Epithelial cell of esophagus (primary cell): ENCODE measurements around the gene HLA-DQB1.
"Not testable (repeated sequence)": the region's sequence is repeated elsewhere in the genome, so short reads cannot be mapped to it uniquely, and the experiment has no call there.

Experiments
- DNase-seq: peaks from one replicate; pipeline ENCODE4 v3.0.0; 2010; ENCODE audit warnings: low read depth
- H3K4me3 ChIP-seq: 2 replicates; pipeline ENCODE4 v1.5.1; 2011; ENCODE audit warnings: mild to moderate bottlenecking, low read length, control low read depth
- CTCF ChIP-seq: IDR thresholded peaks from 2 replicates; pipeline ENCODE4 v1.5.1; 2011; ENCODE audit warnings: low read depth, mild to moderate bottlenecking, low read length, control low read depth, inconsistent platforms; ENCODE audit not compliant: insufficient read depth; ENCODE audit errors: missing control alignments

The HLA-DQB1 gene

GRCh38 chr6:32692019-32692418, 25.6 kb upstream of the HLA-DQB1 start:
- H3K4me3 ChIP-seq, result no peak overlapping the region
- peak; percentile 49 for DNase-seq
- TF ChIP-seq CTCF, result peak; percentile 56

GRCh38 chr6:32689531-32690501, 23.4 kb upstream of the HLA-DQB1 start:
- no peak overlapping the region for H3K4me3 ChIP-seq
- DNase-seq, result peak; percentile 8
- TF ChIP-seq CTCF, result no peak

GRCh38 chr6:32685603-32686002, 19.1 kb upstream of the HLA-DQB1 start:
- no peak for DNase-seq
- no peak for TF ChIP-seq CTCF
- H3K4me3 ChIP-seq, result no peak overlapping the region

- DNase-seq, result no peak
- H3K4me3 ChIP-seq, result no peak overlapping the region
- TF ChIP-seq CTCF, result no peak
Measured at GRCh38 chr6:32684246-32684645, 17.8 kb upstream of the HLA-DQB1 start.

GRCh38 chr6:32680055-32680454, 13.6 kb upstream of the HLA-DQB1 start:
- no peak for DNase-seq
- no peak overlapping the region for H3K4me3 ChIP-seq
- no peak for TF ChIP-seq CTCF

GRCh38 chr6:32679492-32679891, 13.0 kb upstream of the HLA-DQB1 start:
- no peak overlapping the region for H3K4me3 ChIP-seq
- DNase-seq, result no peak

GRCh38 chr6:32674123-32674522, 7.7 kb upstream of the HLA-DQB1 start:
- not testable (repeated sequence) for DNase-seq, H3K4me3 ChIP-seq

More at GRCh38 chr6:32679492-32679891, 13.0 kb upstream of the HLA-DQB1 start:
- no peak for TF ChIP-seq CTCF

GRCh38 chr6:32671908-32672307, 5.5 kb upstream of the HLA-DQB1 start:
- H3K4me3 ChIP-seq, DNase-seq: not testable (repeated sequence)
